ENCODE measurements around the gene IFT88. TPM values are rescaled to one million over a fixed set of nuclear protein-coding genes. Genes with fewer than 3 reads are reported as not detected.

Gene IFT88
- total RNA-seq, 2 donors from 2014 or later: 8.4 to 8.8 TPM

DNA sequence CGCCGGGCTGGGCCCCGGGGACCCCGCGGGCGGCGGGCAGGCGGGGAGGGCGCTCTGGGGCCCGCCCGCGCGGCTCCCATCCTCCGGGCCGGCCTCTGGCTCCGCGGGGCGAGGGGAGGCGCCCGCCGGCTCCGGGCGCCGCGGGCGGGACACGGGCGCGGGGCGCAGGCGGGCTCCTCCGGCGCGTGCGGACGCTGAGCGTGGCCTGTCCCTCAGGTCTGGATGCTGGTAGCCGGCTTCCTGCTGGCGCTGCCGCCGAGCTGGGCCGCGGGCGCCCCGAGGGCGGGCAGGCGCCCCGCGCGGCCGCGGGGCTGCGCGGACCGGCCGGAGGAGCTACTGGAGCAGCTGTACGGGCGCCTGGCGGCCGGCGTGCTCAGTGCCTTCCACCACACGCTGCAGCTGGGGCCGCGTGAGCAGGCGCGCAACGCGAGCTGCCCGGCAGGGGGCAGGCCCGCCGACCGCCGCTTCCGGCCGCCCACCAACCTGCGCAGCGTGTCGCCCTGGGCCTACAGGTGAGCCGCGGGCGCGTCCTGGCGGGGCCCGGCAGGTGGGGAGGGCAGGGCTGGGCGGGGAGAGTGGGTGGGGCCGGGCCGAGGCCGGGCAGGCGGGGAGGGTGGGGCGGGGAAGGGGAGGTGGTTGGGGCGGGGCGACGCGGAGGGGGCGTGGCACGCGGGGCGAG lies 137.0 kb downstream of the IFT88 start:
- ATAC-seq (peak; percentile 91 to 93), DNase-seq (peak; percentile 81)
- intact Hi-C loops (cut with DNase I): no loop called here

GRCh38 chr13:20704459-20705069 lies 137.6 kb downstream of the IFT88 start:
- intact Hi-C loops (cut with DNase I): no loop called here
- DNase-seq (no peak), ATAC-seq (no peak)

- intact Hi-C loops (cut with DNase I): no loop called here
- no peak for DNase-seq
These were observed 139.7 kb downstream of the IFT88 start for GRCh38 chr13:20706661-20707060.

DNA sequence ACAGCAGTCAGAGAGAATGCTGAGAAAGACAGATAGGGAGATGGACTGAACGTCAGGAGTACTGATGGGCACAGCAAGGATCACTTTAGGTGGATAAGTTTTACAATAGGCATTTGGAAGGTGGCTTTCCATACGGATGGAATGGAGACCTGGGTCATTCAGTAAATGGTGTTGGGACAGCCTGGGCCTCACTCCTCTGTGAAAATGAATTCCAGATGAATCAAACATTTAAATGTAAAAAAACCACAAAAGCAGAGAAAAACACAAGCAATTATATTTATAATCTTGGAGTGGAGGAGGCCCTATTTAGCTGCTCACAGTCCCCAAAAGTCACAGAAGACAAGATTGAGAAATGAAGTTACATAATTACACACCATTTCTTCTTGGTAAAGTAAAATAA lies 141.3 kb downstream of the IFT88 start:
- no peak for DNase-seq
- intact Hi-C loops (cut with DNase I): no loop called here
- ATAC-seq: no peak

More at GRCh38 chr13:20706661-20707060, 139.7 kb downstream of the IFT88 start:
- ATAC-seq: no peak

GRCh38 chr13:20709369-20709768 lies 142.4 kb downstream of the IFT88 start:
- no peak for ATAC-seq
- DNase-seq: no peak
- intact Hi-C loops (cut with DNase I): no loop called here

DNA sequence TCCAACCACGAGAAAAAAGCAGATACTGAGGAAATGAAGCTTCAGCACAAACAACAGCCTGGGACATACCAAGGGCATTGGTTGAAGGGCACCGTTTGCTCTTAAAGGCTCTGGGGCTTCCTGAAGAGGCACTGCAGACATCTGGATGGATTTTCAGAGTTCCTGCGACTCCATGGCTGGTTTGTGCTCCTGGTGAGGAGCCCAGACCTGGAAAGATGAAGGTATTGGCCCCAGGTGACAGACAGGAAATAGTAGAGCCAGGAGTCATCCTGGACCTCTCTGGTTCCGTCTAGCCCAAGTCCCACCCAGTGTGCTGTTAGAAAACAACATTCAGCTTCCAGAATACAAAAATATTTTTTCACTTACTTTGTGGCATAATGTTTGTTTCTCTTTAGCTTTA lies 142.8 kb downstream of the IFT88 start:
- no peak for DNase-seq
- ATAC-seq: no peak
- intact Hi-C loops (cut with DNase I): loop anchor here (5.0 to 10.0 kb wide), 3 partner anchors 118 to 215 kb away; no protein-coding TSS in a partner anchor

- ATAC-seq: no peak
- intact Hi-C loops (cut with DNase I): loop anchor here (2.0 to 10.0 kb wide), 4 partner anchors 116 to 217 kb away; no protein-coding TSS in a partner anchor
- DNase-seq: no peak
These were observed 144.5 kb downstream of the IFT88 start for GRCh38 chr13:20711301-20712044.

DNA sequence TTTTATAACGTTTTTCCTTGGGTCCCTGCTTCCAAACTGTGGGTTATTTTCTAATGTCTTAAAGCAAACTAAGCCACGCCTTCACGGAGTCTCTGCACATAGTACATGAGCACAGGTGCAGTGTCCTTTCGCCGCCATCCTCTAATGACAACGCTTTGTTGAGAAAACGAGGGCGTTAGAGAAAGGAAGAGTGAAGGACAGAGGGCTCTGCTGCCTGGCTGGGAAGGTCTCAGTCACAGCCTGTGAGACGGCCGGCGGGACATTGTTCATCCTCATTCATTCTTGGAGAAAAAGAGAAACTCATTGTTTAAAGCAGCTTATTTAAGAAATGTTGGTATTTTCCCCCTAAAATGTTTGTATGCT lies 146.0 kb downstream of the IFT88 start:
- intact Hi-C loops (cut with DNase I): loop anchor here (2.0 to 10.0 kb wide), 4 partner anchors 114 to 218 kb away; no protein-coding TSS in a partner anchor
- ATAC-seq (no peak), DNase-seq (no peak)

DNA sequence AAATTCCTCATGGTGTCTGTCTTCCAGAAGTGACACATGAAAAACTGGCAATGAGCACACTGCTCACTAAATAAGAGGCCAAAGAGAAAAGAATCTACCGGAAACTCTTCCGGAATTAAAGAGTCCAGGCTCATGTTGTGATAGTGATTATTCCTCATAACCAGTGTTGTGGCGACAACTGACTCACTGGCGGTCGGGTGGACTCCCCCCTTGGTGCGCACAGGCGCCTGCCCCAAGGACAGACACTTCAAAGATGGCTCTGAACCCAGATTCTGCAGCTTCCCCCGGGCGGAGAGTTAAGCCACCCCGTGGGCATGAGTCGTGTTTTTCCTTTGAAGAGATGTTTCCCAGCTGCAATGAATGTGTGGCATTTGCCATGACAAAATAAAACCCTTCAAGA lies 146.8 kb downstream of the IFT88 start:
- peak; percentile 9 to 72 for ATAC-seq
- peak; percentile 59 for DNase-seq
- intact Hi-C loops (cut with DNase I): loop anchor here (2.0 to 10.0 kb wide), 4 partner anchors 114 to 219 kb away; no protein-coding TSS in a partner anchor

DNA sequence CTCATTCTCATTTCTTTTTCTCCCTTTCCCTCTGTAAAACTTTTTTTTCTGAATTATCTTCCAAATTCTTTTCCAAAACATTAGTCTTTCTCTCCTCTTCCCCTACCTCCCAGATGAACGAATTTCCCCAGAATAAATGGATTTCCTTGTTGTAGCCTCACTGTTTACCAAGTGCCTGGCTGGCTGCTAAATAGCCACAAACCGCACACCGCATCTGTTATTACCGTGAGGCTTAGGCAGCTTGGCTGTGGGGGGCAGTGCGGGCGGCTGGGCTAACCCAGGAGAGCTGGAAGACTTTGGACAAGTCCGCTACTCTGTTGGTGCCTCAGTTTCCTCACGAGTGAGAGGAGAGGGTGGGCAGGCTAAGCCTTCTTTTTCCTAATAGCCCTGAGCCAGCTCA lies 147.2 kb downstream of the IFT88 start:
- intact Hi-C loops (cut with DNase I): loop anchor here (5.0 to 10.0 kb wide), 3 partner anchors 113 to 219 kb away; no protein-coding TSS in a partner anchor
- ATAC-seq (peak in 1 of 2 donors; percentile 37), DNase-seq (no peak)

- intact Hi-C loops (cut with DNase I): loop anchor here (5.0 to 10.0 kb wide), 3 partner anchors 113 to 220 kb away; no protein-coding TSS in a partner anchor
- DNase-seq: peak; percentile 77
These were observed 147.8 kb downstream of the IFT88 start for GRCh38 chr13:20714563-20715329.

DNA sequence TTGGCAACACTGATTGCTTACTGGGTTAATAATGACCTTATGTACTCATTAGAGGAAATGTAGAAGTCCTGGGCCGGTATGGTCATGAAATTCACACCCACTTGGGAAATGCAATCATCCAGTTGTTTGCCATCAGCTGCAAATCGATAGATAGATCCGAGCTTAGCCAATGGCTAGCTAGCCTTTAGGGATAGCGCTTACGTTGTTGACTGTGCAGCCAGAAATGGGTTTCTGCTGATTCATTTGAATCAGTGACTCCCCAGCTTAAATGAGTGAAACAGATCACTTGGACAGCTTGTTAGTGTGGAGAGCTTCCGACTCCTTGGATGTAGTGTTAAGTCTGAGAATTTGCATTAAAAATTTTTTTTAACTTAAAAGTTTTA lies 148.4 kb downstream of the IFT88 start:
- no peak for ATAC-seq
- intact Hi-C loops (cut with DNase I): loop anchor here in 1 of 2 donors (10.0 kb wide), 1 partner anchor 221 kb away; no protein-coding TSS in a partner anchor
- DNase-seq: no peak

More at GRCh38 chr13:20714563-20715329, 147.8 kb downstream of the IFT88 start:
- peak; percentile 75 to 76 for ATAC-seq

GRCh38 chr13:20716951-20717350 lies 150.0 kb downstream of the IFT88 start:
- no peak for DNase-seq
- no peak for ATAC-seq
- intact Hi-C loops (cut with DNase I): loop anchor here in 1 of 2 donors (10.0 kb wide), 1 partner anchor 222 kb away; no protein-coding TSS in a partner anchor

- intact Hi-C loops (cut with DNase I): loop anchor here in 1 of 2 donors (10.0 kb wide), 1 partner anchor 223 kb away; no protein-coding TSS in a partner anchor
- DNase-seq: no peak
- ATAC-seq: no peak
These were observed 150.9 kb downstream of the IFT88 start for GRCh38 chr13:20717581-20718542.

DNA sequence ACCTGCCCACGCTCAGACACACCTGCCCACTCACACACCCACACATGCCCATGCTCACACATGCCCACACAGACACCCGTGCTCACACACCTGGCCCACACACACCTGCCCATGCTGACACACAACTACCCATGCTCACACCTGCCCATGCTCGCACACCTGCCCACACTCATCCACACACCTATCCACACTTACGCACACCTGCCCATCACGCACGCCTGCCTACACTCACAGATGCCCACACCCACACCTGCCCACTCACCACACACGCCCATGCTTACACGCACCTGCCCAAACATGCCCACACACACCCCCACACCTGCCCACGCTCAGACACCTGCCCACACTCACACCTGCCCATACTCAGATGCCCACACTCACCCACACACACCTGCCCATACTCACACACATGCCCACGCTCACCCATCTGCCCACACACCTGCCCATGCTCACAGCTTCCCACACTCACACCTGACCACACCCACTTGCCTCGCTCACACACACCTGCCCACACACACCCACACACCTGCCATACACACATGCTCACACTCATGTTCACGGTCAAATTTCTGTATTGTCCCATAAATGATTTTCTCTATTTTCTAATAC lies 152.1 kb downstream of the IFT88 start:
- intact Hi-C loops (cut with DNase I): loop anchor here in 1 of 2 donors (10.0 kb wide), 1 partner anchor 224 kb away; no protein-coding TSS in a partner anchor
- no peak for ATAC-seq
- no peak for DNase-seq

GRCh38 chr13:20719783-20720182 lies 152.8 kb downstream of the IFT88 start:
- DNase-seq: no peak
- intact Hi-C loops (cut with DNase I): loop anchor here in 1 of 2 donors (10.0 kb wide), 1 partner anchor 225 kb away; no protein-coding TSS in a partner anchor
- no peak for ATAC-seq

GRCh38 chr13:20720499-20720898 lies 153.5 kb downstream of the IFT88 start:
- intact Hi-C loops (cut with DNase I): no loop called here
- ATAC-seq (no peak), DNase-seq (no peak)

Data from left cardiac atrium (tissue), 4 donors.